ENCODE measurements around the gene RET.
A peak's percentile ranks its signal among the peaks of the same experiment; 100 is the strongest.

The RET gene

DNA sequence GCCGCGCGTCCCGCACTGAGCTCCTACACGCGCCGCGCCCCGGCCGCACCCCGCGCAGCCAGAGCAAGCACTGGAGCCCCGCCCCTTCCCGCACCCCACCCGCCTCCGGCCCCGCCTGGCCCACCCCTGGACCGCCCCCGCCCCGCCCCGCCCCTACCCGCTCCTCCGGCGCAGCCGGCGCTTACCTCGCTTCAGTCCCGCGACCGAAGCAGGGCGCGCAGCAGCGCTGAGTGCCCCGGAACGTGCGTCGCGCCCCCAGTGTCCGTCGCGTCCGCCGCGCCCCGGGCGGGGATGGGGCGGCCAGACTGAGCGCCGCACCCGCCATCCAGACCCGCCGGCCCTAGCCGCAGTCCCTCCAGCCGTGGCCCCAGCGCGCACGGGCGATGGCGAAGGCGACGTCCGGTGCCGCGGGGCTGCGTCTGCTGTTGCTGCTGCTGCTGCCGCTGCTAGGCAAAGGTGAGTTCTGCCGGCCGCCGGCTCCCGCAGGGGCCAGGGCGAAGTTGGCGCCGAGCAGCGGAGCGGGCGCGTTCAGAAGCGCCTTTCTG is at the start of gene RET:
Gene RET (plus strand): TSS at position 194 of the 545 bp plus-strand sequence. CDS start 190 bp downstream, at position 384.
- H3K9me3 ChIP-seq (ENCODE audit: insufficient read depth, low read length) = no peaks in the 10 kb centered on the region
- H3K27me3 ChIP-seq (ENCODE audit: insufficient read depth, insufficient read length) = peaks cover 30% of the 10 kb centered on the region
- H3K36me3 ChIP-seq (ENCODE audit: insufficient read depth, insufficient read length, low read length) = no peaks in the 10 kb centered on the region
- TF ChIP-seq SUZ12 (IDR thresholded peaks at IDR 0.05; ENCODE audit: extremely low read depth, insufficient read depth, insufficient read length) (no peak), YY1 (IDR thresholded peaks at IDR 0.05; ENCODE audit: insufficient read depth, insufficient read length) (no peak), ZNF274 (IDR thresholded peaks at IDR 0.05; ENCODE audit: low read depth, low read length) (no peak)
- DNase-seq (ENCODE audit: low read depth, low spot score) = no peak
- peak within 1 kb of the TSS; percentile 69 for H3K4me3 ChIP-seq (ENCODE audit: insufficient read length, low read depth)
- peak within 1 kb of the TSS; percentile 85 for H3K9ac ChIP-seq (ENCODE audit: insufficient read length, low read depth)
- H3K4me1 ChIP-seq (ENCODE audit: insufficient read depth, insufficient read length) = peaks cover 11% of the 10 kb centered on the region

DNA sequence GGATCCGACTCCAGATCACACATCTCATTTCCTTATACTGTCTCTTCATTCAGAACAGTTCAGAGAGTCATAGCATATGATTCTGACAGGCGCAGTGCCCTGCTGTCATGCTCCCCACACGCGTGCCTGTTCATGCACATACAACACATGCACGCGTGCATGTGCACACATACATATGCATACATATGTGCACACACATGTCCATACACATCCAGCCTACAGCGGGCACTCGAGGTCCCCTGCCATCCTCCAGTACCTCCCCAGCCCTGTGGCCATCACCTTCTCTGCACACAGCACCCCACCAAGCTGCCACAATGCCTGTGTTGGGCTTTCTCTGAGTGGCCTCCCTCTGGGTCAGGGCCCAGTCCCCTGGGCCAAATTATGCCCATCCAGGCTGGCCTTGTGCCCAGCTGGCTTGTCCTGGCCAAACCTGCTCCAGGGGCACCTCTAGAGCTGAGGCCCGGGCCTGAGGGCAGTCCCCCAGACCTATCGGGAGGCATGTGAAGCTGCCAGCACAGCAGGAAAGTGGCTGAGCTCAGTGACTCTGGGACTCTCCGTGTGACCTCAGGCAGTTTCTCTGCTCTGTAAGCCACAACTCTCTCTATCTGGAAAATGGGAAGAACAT is 49.4 kb upstream of the RET start:
- no peak overlapping the region for H3K4me3 ChIP-seq (ENCODE audit: insufficient read length, low read depth)
- H3K9ac ChIP-seq (ENCODE audit: insufficient read length, low read depth) = peak overlapping the region; percentile 33
- peaks cover 8% of the 10 kb centered on the region for H3K9me3 ChIP-seq (ENCODE audit: insufficient read depth, low read length)
- DNase-seq (ENCODE audit: low read depth, low spot score) = no peak
- no peaks in the 10 kb centered on the region for H3K36me3 ChIP-seq (ENCODE audit: insufficient read depth, insufficient read length, low read length)
- TF ChIP-seq YY1 (IDR thresholded peaks at IDR 0.05; ENCODE audit: insufficient read depth, insufficient read length) (no peak), SUZ12 (IDR thresholded peaks at IDR 0.05; ENCODE audit: extremely low read depth, insufficient read depth, insufficient read length) (no peak), ZNF274 (IDR thresholded peaks at IDR 0.05; ENCODE audit: low read depth, low read length) (no peak)
- peaks cover 12% of the 10 kb centered on the region for H3K4me1 ChIP-seq (ENCODE audit: insufficient read depth, insufficient read length)
- H3K27me3 ChIP-seq (ENCODE audit: insufficient read depth, insufficient read length) = peaks cover 61% of the 10 kb centered on the region

DNA sequence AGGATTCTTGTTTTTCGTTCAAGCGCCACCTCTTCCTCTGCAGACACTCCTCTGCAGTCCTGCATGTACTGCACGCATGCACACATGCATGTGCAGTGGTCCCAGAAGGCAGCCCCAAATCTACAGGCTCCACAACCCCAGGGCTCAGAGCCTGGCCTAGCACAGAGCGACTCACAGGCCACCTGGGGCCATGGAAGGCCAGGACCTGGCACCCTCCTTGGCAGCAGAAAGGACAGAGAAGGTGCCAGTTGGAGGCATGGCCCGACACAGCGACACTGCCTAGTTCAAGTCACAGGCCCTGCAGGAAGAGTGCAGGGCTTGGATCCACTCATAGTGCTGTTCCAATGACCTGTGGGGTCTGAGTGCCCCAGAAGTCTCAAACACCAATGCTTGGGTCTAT is 48.7 kb upstream of the RET start:
- Histone ChIP-seq H3K27me3 (ENCODE audit: insufficient read depth, insufficient read length) (peaks cover 57% of the 10 kb centered on the region), H3K4me3 (ENCODE audit: insufficient read length, low read depth) (no peak overlapping the region), H3K36me3 (ENCODE audit: insufficient read depth, insufficient read length, low read length) (no peaks in the 10 kb centered on the region), H3K9ac (ENCODE audit: insufficient read length, low read depth) (no peak overlapping the region), H3K4me1 (ENCODE audit: insufficient read depth, insufficient read length) (peaks cover 12% of the 10 kb centered on the region), H3K9me3 (ENCODE audit: insufficient read depth, low read length) (peaks cover 15% of the 10 kb centered on the region)
- no peak for DNase-seq (ENCODE audit: low read depth, low spot score)
- TF ChIP-seq SUZ12 (IDR thresholded peaks at IDR 0.05; ENCODE audit: extremely low read depth, insufficient read depth, insufficient read length) = no peak
- TF ChIP-seq YY1 (IDR thresholded peaks at IDR 0.05; ENCODE audit: insufficient read depth, insufficient read length) = no peak
- TF ChIP-seq ZNF274 (IDR thresholded peaks at IDR 0.05; ENCODE audit: low read depth, low read length) = no peak

DNA sequence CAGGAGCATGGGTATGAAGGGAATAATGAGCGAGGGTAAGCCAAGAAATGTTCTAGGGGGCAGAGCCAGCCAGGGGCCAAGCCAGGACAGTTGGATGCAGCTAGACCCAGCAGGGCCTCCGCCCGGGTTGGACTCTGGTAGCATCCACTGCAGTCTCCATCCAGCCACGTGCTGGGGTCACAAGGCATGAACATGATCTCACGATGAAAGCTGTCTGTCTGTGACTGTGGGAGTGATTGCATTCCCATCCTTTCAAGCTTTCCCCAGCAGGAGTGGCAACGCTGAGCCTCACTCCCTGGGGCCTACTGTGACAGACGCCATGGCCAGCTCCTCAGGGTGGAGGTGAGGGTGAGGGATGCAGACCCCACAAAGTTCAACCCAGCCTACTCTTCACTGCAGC is 47.8 kb upstream of the RET start:
- DNase-seq (ENCODE audit: low read depth, low spot score) = no peak

DNA sequence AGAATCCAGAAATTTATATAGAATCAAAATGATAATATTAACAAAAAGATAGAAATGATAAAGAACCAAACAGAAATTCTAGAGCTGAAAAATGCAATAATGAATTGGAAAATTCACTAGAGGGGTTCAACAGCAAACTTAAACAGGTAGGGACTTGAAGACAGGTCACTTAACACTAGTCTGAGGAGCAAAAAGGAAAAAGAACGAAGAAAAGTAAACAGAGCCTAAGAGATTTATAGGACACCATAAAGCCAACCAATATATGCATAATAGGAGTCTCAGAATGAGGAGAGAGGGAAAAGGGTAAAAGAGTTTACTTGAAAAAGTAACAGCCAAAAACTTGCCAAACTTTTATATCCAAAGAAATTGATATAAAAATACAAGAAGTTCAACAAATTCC is 44.3 kb upstream of the RET start:
- no peak for DNase-seq (ENCODE audit: low read depth, low spot score)
- Histone ChIP-seq H3K27me3 (ENCODE audit: insufficient read depth, insufficient read length) (peaks cover 24% of the 10 kb centered on the region), H3K4me1 (ENCODE audit: insufficient read depth, insufficient read length) (no peaks in the 10 kb centered on the region), H3K9ac (ENCODE audit: insufficient read length, low read depth) (no peak overlapping the region), H3K4me3 (ENCODE audit: insufficient read length, low read depth) (no peak overlapping the region), H3K36me3 (ENCODE audit: insufficient read depth, insufficient read length, low read length) (no peaks in the 10 kb centered on the region), H3K9me3 (ENCODE audit: insufficient read depth, low read length) (peaks cover 24% of the 10 kb centered on the region)
- TF ChIP-seq ZNF274 (IDR thresholded peaks at IDR 0.05; ENCODE audit: low read depth, low read length) = no peak
- TF ChIP-seq YY1 (IDR thresholded peaks at IDR 0.05; ENCODE audit: insufficient read depth, insufficient read length) = no peak
- TF ChIP-seq SUZ12 (IDR thresholded peaks at IDR 0.05; ENCODE audit: extremely low read depth, insufficient read depth, insufficient read length) = no peak

More for the DNA sequence above, 47.8 kb upstream of the RET start:
- peaks cover 24% of the 10 kb centered on the region for H3K9me3 ChIP-seq (ENCODE audit: insufficient read depth, low read length)
- H3K36me3 ChIP-seq (ENCODE audit: insufficient read depth, insufficient read length, low read length) = no peaks in the 10 kb centered on the region
- TF ChIP-seq ZNF274 (IDR thresholded peaks at IDR 0.05; ENCODE audit: low read depth, low read length) = no peak
- no peak for TF ChIP-seq SUZ12 (IDR thresholded peaks at IDR 0.05; ENCODE audit: extremely low read depth, insufficient read depth, insufficient read length)
- no peak for TF ChIP-seq YY1 (IDR thresholded peaks at IDR 0.05; ENCODE audit: insufficient read depth, insufficient read length)
- no peak overlapping the region for H3K4me3 ChIP-seq (ENCODE audit: insufficient read length, low read depth)
- H3K4me1 ChIP-seq (ENCODE audit: insufficient read depth, insufficient read length) = peaks cover 12% of the 10 kb centered on the region
- no peak overlapping the region for H3K9ac ChIP-seq (ENCODE audit: insufficient read length, low read depth)
- peaks cover 54% of the 10 kb centered on the region for H3K27me3 ChIP-seq (ENCODE audit: insufficient read depth, insufficient read length)

DNA sequence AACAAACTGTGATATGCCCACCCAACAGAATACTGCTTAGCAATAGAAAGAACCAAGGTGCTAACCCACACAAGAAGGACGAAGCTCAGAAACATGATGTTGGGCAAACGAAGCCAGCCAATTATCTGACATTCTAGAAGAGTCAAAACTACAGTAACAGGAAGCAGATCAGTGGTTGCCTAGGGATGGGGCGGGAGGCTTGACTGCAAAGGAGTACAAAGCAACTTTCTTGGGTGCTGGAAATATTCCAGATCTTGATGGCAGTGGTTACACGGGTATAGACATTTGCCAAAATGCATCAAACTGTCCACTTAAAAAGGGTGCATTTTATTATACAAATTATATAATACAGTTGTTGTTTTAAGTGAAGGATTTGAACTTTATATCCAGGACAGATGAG is 41.1 kb upstream of the RET start:
- Histone ChIP-seq H3K27me3 (ENCODE audit: insufficient read depth, insufficient read length) (no peaks in the 10 kb centered on the region), H3K36me3 (ENCODE audit: insufficient read depth, insufficient read length, low read length) (no peaks in the 10 kb centered on the region), H3K9ac (ENCODE audit: insufficient read length, low read depth) (no peak overlapping the region), H3K9me3 (ENCODE audit: insufficient read depth, low read length) (peaks cover 24% of the 10 kb centered on the region), H3K4me1 (ENCODE audit: insufficient read depth, insufficient read length) (peaks cover 6% of the 10 kb centered on the region), H3K4me3 (ENCODE audit: insufficient read length, low read depth) (no peak overlapping the region)
- DNase-seq (ENCODE audit: low read depth, low spot score) = no peak
- TF ChIP-seq ZNF274 (IDR thresholded peaks at IDR 0.05; ENCODE audit: low read depth, low read length) (no peak), YY1 (IDR thresholded peaks at IDR 0.05; ENCODE audit: insufficient read depth, insufficient read length) (no peak)

DNA sequence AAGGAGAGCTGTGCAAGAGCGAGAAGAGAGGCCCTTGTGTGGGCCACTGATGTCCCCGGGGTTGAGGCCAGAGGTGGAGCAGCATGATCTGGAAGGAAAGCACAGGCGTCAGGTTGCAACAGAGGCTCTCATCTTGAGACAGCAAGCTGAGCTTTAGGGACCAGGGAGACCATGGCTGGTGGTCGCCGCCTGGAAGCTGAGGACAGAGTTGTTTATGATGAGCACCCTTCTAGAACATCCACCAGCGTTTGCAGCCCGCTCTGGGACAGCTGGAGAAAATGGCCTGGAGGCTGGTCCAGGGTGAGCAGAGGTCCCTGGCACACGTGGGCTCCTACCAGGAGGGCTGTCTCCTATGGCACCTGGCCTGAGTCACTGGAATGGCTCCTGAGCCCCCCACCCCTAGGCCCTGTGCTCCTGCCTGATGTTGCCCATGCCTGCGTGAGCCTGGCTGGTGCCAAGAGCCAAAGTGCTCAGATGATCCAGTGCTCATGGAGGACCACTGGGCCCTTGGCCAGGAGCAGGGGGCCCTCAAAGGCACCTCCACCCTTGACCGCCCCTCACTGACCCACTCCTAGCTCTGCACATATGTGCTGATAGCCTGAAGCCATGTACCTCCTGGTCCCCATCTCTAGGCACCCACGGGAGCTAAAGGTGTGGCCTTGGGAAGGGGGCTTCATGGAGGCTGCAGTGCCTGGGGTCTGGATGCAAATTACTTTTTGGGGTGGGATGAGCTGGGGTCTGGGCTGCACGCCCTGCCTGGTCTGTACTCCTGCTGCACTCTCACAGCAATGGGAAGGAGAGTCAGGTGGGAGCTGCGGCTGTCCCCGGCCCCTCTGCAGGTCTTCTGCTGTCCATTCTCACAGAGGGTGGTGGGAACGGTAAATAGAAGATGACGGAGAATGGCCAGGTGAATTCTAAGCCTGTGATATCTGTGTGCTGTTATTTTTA is 40.1 kb upstream of the RET start:
- TF ChIP-seq SUZ12 (IDR thresholded peaks at IDR 0.05; ENCODE audit: extremely low read depth, insufficient read depth, insufficient read length) (no peak), ZNF274 (IDR thresholded peaks at IDR 0.05; ENCODE audit: low read depth, low read length) (no peak), YY1 (IDR thresholded peaks at IDR 0.05; ENCODE audit: insufficient read depth, insufficient read length) (no peak)
- no peak for DNase-seq (ENCODE audit: low read depth, low spot score)

More for the DNA sequence above, 40.1 kb upstream of the RET start:
- Histone ChIP-seq H3K4me3 (ENCODE audit: insufficient read length, low read depth) (no peak overlapping the region), H3K36me3 (ENCODE audit: insufficient read depth, insufficient read length, low read length) (no peaks in the 10 kb centered on the region), H3K4me1 (ENCODE audit: insufficient read depth, insufficient read length) (peaks cover 6% of the 10 kb centered on the region), H3K9ac (ENCODE audit: insufficient read length, low read depth) (no peak overlapping the region), H3K27me3 (ENCODE audit: insufficient read depth, insufficient read length) (no peaks in the 10 kb centered on the region), H3K9me3 (ENCODE audit: insufficient read depth, low read length) (peaks cover 23% of the 10 kb centered on the region)
